Mesothelial cell of epicardium (in vitro differentiated cells): Measurements from ENCODE around the gene NUP62. TPM values are rescaled to one million over a fixed set of nuclear protein-coding genes. Genes with fewer than 3 reads are reported as not detected.

Experiments used
- DNase-seq, 2 experiments: peaks; one replicate each; pipeline ENCODE4 v3.0.0; 2021; ENCODE audit warnings: low spot score in 2 of 2; ENCODE audit not compliant: unreplicated experiment in 2 of 2
- H3K27ac Mint-ChIP-seq: 2 replicates; pipeline ENCODE4 v1.8.0; 2021; ENCODE audit warnings: mixed read lengths
- H3K27me3 Mint-ChIP-seq: 2 replicates; pipeline ENCODE4 v1.8.0; 2021; ENCODE audit warnings: low read depth, mixed read lengths
- H3K36me3 Mint-ChIP-seq: 2 replicates; pipeline ENCODE4 v1.8.0; 2021; ENCODE audit warnings: mixed read lengths
- H3K4me1 Mint-ChIP-seq: 2 replicates; pipeline ENCODE4 v1.8.0; 2021; ENCODE audit warnings: mixed read lengths
- H3K4me3 Mint-ChIP-seq: 2 replicates; pipeline ENCODE4 v1.8.0; 2021; ENCODE audit warnings: mild to moderate bottlenecking, moderate library complexity, mixed read lengths
- H3K9me3 Mint-ChIP-seq: 2 replicates; pipeline ENCODE4 v1.8.0; 2021; ENCODE audit warnings: mixed read lengths
- total RNA-seq: library from RNA; stranded (reverse); gene quantifications from 3 replicates; pipeline ENCODE4 v1.2.1, GENCODE V29; 2021
- TF ChIP-seq, protein P1 (sequence below): fragments of 200-600 bp; sonication (generic); IDR thresholded peaks from one replicate; pipeline ENCODE4 v1.5.0; 2021; ENCODE audit warnings: antibody characterized with exemption; ENCODE audit not compliant: unreplicated experiment

The NUP62 gene, protein sequence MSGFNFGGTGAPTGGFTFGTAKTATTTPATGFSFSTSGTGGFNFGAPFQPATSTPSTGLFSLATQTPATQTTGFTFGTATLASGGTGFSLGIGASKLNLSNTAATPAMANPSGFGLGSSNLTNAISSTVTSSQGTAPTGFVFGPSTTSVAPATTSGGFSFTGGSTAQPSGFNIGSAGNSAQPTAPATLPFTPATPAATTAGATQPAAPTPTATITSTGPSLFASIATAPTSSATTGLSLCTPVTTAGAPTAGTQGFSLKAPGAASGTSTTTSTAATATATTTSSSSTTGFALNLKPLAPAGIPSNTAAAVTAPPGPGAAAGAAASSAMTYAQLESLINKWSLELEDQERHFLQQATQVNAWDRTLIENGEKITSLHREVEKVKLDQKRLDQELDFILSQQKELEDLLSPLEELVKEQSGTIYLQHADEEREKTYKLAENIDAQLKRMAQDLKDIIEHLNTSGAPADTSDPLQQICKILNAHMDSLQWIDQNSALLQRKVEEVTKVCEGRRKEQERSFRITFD
- total RNA-seq: 67.6 to 78.9 TPM (median 71.8 TPM) in 3 replicates

DNA sequence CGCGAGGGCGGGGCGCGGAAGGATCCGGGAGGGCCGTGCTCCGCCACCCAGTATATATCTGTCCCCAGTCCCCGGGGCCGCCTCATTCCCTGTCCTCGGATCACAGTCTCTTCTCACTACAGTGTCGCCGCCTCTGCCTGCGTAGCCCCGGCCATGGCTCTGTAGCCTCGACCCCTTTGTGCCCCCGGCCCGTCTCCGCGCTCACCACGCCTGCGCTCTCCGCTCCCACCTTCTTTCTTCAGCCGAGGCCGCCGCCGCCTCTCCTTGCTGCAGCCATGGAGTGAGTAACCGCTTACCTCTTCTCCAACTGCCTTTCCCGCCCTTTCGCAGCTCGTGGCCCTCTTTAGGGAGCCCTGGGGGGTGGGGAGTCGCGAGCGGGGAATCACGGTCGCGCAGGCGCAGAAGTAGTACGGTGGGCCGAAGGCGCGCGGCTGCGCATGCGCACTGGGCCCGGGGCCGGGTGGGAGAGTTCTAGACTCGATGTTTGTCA, at the start of gene NUP62, which contains the start of gene ATF5:
NUP62 (minus strand) TSS at position 384 of the 490 bp plus-strand sequence. CDS start 19,697 bp downstream, outside the sequence.
ATF5 (plus strand) TSS at position 85 of the 490 bp plus-strand sequence. CDS start 1,646 bp downstream, outside the sequence.
- peak; percentile 94 to 96 for DNase-seq
- TF ChIP-seq, protein P1, sequence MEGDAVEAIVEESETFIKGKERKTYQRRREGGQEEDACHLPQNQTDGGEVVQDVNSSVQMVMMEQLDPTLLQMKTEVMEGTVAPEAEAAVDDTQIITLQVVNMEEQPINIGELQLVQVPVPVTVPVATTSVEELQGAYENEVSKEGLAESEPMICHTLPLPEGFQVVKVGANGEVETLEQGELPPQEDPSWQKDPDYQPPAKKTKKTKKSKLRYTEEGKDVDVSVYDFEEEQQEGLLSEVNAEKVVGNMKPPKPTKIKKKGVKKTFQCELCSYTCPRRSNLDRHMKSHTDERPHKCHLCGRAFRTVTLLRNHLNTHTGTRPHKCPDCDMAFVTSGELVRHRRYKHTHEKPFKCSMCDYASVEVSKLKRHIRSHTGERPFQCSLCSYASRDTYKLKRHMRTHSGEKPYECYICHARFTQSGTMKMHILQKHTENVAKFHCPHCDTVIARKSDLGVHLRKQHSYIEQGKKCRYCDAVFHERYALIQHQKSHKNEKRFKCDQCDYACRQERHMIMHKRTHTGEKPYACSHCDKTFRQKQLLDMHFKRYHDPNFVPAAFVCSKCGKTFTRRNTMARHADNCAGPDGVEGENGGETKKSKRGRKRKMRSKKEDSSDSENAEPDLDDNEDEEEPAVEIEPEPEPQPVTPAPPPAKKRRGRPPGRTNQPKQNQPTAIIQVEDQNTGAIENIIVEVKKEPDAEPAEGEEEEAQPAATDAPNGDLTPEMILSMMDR: no peak
- Mint-ChIP-seq H3K4me1 (peaks cover 22% of the 10 kb centered on the region), H3K9me3 (no peaks in the 10 kb centered on the region), H3K36me3 (peaks cover 28% of the 10 kb centered on the region), H3K27ac (peak within 1 kb of the TSS; percentile 99), H3K27me3 (no peaks in the 10 kb centered on the region), H3K4me3 (peak within 1 kb of the TSS; percentile 88)

DNA sequence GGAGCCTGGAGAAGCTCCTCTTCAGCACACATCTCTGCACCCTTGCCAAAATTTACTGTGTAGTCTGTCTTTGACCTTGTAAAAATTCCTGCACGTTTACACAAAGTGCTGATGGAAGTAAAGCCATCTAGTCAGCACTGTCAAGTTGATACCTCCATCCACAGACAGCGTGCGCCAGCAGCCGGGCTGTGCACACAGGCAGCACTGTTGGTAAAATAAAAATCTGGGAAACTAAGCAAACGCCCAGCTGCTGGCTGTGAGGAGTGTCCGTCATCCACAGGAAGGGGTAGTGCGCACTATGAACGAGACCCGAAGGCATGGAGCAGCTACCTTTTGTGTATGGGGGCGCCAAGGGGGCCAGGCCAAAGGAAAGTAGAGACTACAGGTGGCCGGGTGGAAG, 49.0 kb upstream of the NUP62 start:
- Mint-ChIP-seq H3K36me3 (peaks cover 13% of the 10 kb centered on the region), H3K9me3 (no peaks in the 10 kb centered on the region), H3K4me1 (no peaks in the 10 kb centered on the region), H3K27ac (no peak overlapping the region), H3K4me3 (no peak overlapping the region), H3K27me3 (no peaks in the 10 kb centered on the region)
- no peak for DNase-seq
- TF ChIP-seq, protein P1: no peak

DNA sequence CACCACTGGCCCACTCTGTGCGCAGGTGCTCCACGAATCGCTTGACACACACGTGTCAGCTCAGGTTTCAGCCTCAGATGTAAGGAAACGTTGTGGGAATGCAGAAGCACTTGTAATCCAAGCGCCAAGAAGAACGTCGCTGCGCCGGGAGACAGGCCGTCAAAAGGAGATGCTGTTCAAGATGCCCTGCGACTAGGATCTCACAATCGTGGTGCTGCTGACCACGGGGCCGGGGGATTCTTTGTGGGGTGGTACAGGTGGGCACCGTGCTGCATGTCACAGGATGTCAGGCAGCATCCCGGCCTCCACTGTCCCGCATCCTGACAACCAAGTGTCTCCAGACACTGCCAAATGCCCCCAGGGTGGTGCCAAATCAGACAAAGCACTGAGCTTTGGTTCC, 48.6 kb upstream of the NUP62 start:
- Mint-ChIP-seq H3K27ac (no peak overlapping the region), H3K4me3 (no peak overlapping the region), H3K4me1 (no peaks in the 10 kb centered on the region), H3K36me3 (peaks cover 13% of the 10 kb centered on the region), H3K9me3 (no peaks in the 10 kb centered on the region), H3K27me3 (no peaks in the 10 kb centered on the region)
- no peak for DNase-seq
- TF ChIP-seq, protein P1: no peak

DNA sequence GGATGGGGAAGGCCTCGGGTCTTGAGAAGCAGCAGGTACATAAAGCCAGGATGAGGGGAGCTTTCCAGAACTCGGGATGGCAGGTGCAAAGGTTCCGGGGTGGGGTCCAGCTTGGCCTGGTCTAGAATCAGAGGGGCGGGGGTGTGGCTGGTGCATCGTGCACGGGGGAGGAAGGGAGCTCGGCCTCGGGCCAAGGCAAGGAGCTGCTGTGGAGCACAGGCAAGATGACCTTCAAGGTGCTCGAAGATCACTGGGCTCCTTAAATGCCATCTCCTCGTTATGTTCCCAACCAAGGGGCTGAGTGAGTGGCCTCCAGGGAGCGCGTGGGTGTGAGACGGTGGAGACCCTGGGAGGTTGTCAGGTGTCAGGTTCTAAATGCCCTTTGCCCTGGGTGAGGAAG, 47.8 kb upstream of the NUP62 start:
- no peak for DNase-seq
- no peak overlapping the region for H3K4me3 Mint-ChIP-seq
- no peaks in the 10 kb centered on the region for H3K9me3 Mint-ChIP-seq
- TF ChIP-seq, protein P1: no peak
- peaks cover 1% of the 10 kb centered on the region for H3K27me3 Mint-ChIP-seq
- H3K27ac Mint-ChIP-seq: no peak overlapping the region
- H3K4me1 Mint-ChIP-seq: no peaks in the 10 kb centered on the region
- H3K36me3 Mint-ChIP-seq: peaks cover 13% of the 10 kb centered on the region

DNA sequence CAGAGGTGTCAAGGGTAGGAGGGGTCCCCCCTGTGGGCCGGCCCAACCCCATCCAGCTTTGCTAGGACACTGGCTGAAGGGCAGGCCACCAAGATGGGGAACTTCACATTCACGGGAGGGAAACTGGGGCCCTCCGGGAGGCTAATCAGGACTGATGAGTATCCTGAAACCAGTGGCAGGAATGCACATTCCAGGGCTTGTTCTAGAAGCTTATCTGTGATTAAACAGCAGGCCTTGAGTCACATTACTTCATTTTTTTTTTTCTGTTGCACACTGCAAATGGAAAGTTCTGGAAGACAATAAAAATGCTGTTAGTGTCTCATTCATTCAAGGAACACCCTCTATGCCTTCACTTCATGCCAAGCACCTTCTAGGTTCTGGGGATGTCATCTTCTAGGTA, 47.2 kb upstream of the NUP62 start:
- Mint-ChIP-seq H3K36me3 (peaks cover 9% of the 10 kb centered on the region), H3K4me3 (no peak overlapping the region), H3K9me3 (no peaks in the 10 kb centered on the region), H3K27me3 (peaks cover 2% of the 10 kb centered on the region), H3K4me1 (no peaks in the 10 kb centered on the region), H3K27ac (no peak overlapping the region)
- TF ChIP-seq, protein P1: no peak
- no peak for DNase-seq
